GM21390 (cell line): ENCODE results near the gene SCD5.

ENCODE experiments used
- ATAC-seq: cut with Tn5 transposase; IDR thresholded peaks from one replicate; pipeline ENCODE4 v1.9.1; 2021; ENCODE audit not compliant: unreplicated experiment

Gene SCD5

GRCh38 chr4:82696117-82696860 lies 102.3 kb downstream of the SCD5 start:
- ATAC-seq, result no peak

DNA sequence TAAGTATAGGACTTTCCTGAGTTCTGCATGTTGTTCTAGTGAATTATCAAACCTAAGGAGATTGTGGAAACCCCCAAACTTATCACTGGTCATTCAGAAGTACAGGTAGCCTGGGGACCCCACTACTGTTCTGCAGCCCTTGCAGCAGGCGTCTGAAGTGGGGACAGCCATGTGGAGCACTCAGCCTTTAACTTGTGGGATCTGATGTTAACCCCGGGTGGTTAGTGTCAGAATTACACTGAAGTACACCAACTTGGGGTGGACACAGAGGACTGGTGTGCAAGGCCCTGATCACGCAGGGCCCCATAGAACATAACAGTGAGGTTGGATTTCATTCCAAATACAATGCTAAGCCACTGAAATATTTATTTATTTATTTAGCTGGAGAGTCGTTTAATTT lies 103.7 kb downstream of the SCD5 start:
- no peak for ATAC-seq

GRCh38 chr4:82694046-82694445 lies 104.5 kb downstream of the SCD5 start:
- ATAC-seq, result no peak

DNA sequence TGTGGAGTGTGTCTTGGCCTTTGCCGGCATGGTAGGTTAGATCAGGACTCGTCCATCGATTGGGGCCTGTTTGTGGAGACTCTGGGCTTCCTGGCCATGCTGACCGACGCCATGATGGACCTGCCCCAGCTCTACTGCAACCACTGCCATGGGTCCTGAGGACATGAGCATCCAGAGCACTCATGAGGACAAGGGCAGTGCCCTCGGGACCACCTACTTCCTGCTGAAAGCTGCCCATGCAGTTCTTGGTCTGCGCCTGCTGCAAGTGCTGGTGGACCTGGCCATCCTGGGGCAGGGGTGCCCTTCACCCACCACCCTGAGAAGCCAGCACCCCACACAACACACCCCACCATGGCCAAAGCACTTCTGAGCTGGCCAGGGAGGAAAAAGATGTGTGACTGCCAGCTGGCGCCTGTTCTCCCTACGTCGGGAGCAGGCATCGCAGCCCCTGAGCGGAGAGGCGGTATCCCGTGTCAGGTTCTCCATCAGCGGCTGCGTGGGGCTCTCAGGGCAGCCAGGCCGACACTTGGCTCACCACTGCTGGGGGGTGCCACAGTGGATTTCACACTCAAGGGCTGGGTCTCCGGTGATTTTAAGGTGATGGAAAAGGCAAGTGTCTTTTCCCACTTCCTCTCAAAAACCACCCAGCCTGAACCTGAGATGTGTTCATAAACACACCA lies 106.4 kb downstream of the SCD5 start:
- ATAC-seq, result no peak

DNA sequence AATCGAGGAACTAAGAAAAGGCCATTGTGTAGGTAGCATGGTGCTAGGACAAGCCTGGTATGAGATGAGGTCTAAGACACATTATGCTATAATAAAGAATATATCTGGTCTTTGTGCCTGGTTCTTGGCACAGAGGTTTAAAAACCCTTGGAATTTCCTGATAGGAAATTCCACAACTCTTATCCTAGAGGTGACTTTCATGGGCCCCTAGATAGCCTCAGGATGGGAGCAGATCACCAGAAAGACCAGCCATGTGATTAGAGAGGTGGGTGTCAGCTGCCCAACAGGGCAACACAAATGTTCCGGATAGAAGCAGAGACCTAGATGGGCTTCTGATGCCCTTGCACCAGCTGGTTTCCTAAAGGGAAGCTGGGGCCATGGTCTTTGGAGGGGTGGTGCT lies 107.2 kb downstream of the SCD5 start:
- no peak for ATAC-seq

- ATAC-seq, result no peak
Measured at GRCh38 chr4:82688091-82688795, 110.4 kb downstream of the SCD5 start.

DNA sequence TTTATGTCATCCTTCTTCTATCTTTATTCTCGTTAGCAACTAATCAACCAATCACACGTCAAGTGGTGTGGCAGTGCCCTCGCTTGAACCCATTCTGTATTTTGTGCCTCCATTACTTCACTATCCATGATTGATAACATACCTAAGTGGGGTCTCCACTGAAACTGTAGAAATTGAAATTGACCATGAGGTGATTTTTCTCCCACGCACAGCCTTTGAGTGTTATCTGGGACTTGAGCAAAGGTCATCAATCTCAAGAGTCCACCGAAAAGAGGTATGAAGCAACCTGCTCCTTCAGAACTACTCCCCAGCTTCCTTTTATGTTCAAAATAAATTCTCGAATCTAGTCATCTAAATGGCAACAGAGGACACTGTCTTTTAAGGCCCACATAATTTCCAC lies 111.1 kb downstream of the SCD5 start:
- ATAC-seq, result no peak

GRCh38 chr4:82681754-82682153 lies 116.8 kb downstream of the SCD5 start:
- no peak for ATAC-seq

DNA sequence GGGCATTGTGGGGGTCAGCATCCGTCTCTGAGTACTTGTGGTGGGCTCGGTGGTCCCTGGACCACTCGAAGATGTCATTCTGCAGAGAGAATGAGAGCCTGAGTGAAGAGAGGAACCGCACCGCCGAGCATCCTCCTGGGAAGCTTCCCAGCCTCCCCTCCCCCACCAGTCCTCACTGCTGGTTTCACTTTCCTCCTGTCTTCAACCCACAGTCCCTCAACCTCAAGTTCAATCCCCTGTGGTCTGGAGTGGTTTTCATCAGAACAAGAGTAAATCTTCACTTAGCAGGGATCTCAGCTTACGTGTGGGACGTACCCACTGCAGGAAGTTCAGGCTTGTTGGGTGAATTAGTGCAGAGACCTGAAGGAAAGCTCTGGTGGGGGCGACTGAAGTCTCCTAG lies 117.8 kb downstream of the SCD5 start:
- no peak for ATAC-seq

GRCh38 chr4:82679531-82679930 lies 119.1 kb downstream of the SCD5 start:
- no peak for ATAC-seq

- ATAC-seq, result no peak
Measured at GRCh38 chr4:82678051-82678450, 120.5 kb downstream of the SCD5 start.

GRCh38 chr4:82677327-82677726 lies 121.3 kb downstream of the SCD5 start:
- no peak for ATAC-seq

DNA sequence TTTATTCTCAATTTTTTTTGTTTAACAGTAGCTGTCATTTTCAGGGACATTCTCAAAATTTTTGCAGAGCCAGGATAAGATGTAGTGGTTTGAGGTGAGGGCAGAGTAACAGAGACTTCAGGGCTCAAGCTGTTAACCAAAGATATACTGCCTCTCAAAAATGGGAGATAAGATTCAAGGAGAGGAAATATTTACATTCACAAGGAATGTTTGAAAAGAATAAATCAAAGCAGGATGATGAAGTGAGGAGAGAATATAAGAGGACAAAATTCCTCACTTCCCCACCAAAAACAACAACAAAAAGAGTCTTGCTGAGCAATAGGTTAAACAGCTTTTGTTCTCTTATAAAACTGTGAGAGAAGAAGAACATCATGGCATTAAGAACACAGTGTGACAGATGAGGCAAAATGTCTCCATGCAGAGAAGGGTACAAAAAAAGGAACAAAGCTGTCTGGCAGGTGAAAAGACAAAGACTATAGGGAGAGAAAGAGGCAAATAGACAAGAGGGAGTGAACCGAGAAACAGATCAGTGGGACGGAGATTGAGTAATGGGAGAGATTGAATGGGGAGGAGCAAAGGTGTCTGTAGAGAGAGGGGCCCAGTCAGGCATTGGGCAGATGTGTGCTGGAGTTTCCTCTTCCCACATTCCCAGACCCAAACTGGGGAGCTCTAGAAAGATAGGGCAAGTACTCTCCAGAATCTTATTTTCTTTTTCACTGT lies 130.7 kb downstream of the SCD5 start:
- no peak for ATAC-seq

DNA sequence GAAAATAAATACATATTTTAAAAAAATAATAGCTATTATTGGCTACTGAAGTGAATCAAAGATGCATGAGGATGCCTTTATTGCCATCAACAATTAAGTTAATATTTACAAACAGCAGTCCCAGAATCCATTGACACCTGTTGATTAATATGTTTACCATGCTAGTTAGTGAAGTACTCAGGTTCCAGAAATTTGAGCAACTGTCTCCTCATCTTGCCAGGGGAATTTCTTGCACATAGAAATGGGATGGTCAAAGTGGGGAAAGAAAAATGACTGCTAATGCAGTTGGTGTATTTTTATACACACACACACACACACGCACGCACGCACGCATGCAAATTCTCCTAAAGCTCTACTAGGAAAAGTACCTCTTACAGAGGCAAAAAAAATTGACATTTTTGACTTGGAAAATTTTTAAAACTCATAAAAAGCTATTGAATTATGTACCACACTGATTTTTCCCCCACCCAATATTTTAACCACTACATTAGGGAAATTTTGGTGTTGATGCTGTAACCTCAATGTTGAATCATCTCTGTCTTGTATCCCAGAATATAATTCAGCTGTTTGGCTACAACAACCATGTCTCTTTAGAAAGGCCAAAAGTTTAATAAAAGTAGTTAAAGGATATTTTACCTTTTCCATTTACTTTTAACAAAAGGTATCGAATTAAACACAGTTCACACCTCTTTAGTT lies 131.5 kb downstream of the SCD5 start:
- no peak for ATAC-seq

DNA sequence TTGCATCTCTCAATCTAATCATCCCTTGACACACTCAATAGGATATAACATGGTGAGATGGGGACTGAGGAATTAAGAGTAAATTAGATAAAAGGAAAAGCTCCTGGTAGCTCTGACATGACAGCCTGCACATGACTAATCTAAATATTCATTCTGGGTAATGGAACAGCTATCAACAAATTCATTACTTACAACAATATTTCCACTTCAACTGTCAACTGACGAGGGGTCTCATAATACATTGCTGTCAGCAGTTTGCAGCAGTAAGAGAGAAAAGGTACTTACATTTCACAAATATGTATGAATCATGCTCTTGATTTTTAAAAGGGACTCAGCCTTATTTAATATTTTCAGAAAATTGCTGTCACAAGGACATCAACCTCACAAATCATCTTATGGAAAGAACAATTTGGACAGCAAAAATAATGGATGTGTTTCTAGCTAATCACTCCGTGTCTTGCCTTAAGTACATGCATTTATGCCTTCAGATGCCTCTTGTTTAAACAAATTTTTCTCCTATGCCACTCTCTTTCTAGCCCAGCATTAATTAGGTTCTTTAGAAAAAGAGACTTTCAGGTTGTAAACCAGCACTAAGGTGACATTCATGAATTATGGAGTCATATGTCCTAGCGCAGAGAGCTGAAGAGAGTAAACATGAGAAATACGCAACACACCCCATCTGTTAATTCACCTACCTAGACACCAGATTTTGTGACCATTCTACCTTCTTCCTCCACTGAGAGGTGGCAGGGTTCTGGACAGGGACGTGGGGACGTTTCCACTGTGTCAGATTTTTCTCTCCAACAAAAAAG lies 137.2 kb downstream of the SCD5 start:
- no peak for ATAC-seq

GRCh38 chr4:82652062-82652461 lies 146.5 kb downstream of the SCD5 start:
- ATAC-seq, result no peak

- no peak for ATAC-seq
Measured at GRCh38 chr4:82650868-82651267, 147.7 kb downstream of the SCD5 start.

GRCh38 chr4:82648356-82648755 lies 150.2 kb downstream of the SCD5 start:
- ATAC-seq, result no peak

- ATAC-seq, result no peak
Measured at GRCh38 chr4:82645936-82646565, 152.5 kb downstream of the SCD5 start.

GRCh38 chr4:82644734-82645126 lies 153.9 kb downstream of the SCD5 start:
- ATAC-seq, result no peak
